ENCODE data around the gene SBK3.
"Not testable (repeated sequence)": the region's sequence is repeated elsewhere in the genome, so short reads cannot be mapped to it uniquely, and the experiment has no call there.

SBK3 gene

GRCh38 chr19:55584871-55585270, 39.5 kb upstream of the SBK3 start:
- H3K4me3 ChIP-seq: no peak overlapping the region
- peak overlapping the region; percentile 80; the same call in 1 of the 2 replicates for H3K9ac ChIP-seq
- H3K9me3 ChIP-seq: no peaks in the 10 kb centered on the region
- peak overlapping the region; percentile 93 for H3K4me2 ChIP-seq
- H3K27me3 ChIP-seq: no peaks in the 10 kb centered on the region
- H3K4me1 ChIP-seq: peaks cover 50% of the 10 kb centered on the region
- peaks cover 2% of the 10 kb centered on the region; the same call in 1 of the 2 replicates for H4K20me1 ChIP-seq
- TF ChIP-seq Cebpa-rat (IDR thresholded peaks at IDR 0.05): no peak
- peak overlapping the region; percentile 97; the same call in 1 of the 2 replicates for H3K27ac ChIP-seq
- no peaks in the 10 kb centered on the region for H3K36me3 ChIP-seq

GRCh38 chr19:55583897-55584296, 38.6 kb upstream of the SBK3 start:
- not testable (repeated sequence) for H3K9me3 ChIP-seq, H3K36me3 ChIP-seq, H3K4me2 ChIP-seq, H3K9ac ChIP-seq, H3K27me3 ChIP-seq, H3K27ac ChIP-seq, H3K4me3 ChIP-seq
- peaks cover 11% of the 10 kb centered on the region for H4K20me1 ChIP-seq
- peaks cover 59% of the 10 kb centered on the region for H3K4me1 ChIP-seq

DNA sequence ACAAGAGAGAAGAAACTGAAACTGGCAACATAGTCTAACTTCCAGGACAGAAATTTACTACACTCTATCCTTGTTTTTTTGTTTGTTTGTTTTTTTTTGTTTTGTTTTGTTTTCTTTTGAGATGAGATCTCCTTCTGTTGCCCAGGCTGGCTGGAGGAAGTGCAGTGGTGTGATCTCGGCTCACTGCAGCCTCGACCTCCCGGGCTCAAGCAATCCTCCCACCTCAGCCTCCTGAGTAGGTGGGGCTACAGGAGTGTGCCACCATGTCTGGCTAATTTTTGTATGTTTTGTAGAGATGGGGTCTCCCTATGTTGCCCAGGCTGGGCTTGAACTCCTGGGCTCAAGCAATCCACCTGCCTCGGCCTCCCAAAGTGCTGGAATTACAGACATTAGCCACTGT, 36.9 kb upstream of the SBK3 start:
- not testable (repeated sequence) for H3K27me3 ChIP-seq, H3K4me3 ChIP-seq
- H3K36me3 ChIP-seq: peaks cover 22% of the 10 kb centered on the region

GRCh38 chr19:55581823-55582223, 36.5 kb upstream of the SBK3 start:
- Histone ChIP-seq H3K36me3 (peaks cover 27% of the 10 kb centered on the region), H3K9me3 (no peaks in the 10 kb centered on the region), H3K4me3 (peak overlapping the region; percentile 80; the same call in 1 of the 2 replicates), H3K4me2 (peak overlapping the region; percentile 94), H3K27ac (no peak overlapping the region), H3K4me1 (peaks cover 46% of the 10 kb centered on the region), H3K27me3 (no peaks in the 10 kb centered on the region), H4K20me1 (peaks cover 15% of the 10 kb centered on the region), H3K9ac (no peak overlapping the region)
- TF ChIP-seq Cebpa-rat (IDR thresholded peaks at IDR 0.05): no peak

More for the DNA sequence above, 36.9 kb upstream of the SBK3 start:
- Histone ChIP-seq H4K20me1 (peaks cover 15% of the 10 kb centered on the region), H3K4me1 (peaks cover 50% of the 10 kb centered on the region)
- H3K9me3 ChIP-seq, H3K27ac ChIP-seq, H3K4me2 ChIP-seq, H3K9ac ChIP-seq: not testable (repeated sequence)

DNA sequence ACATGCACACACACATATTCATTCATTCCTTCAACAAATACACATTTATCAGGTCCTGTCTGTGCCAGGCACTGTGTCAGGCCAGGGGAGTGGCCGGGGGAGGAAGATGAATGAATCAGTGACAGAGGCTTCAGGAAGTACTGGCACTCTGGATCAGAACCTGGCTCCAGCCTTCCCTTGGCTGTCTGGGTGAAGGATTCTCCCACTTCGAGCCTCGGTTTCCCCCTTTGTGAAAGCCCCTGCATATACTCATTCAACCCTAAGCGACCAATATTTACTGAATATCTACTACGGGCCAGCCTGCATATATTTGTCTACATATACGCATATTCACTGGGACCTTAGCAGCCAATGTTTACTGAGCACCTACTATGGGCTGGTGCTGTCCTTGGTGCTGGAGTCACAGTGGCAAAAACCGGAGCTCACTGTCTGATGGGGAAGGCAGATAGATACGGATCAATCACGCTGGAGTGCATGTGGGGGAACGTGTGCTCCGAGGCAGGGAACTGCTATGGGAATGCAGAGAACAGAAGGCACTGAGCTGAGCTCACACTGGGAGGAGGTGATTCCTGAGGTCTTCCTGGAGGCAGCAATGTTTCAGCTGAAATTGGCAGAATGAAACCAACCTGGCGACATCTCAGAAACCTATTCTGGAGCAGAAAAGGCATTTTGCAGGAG, 35.9 kb upstream of the SBK3 start:
- H3K4me2 ChIP-seq: peak overlapping the region; percentile 94
- H3K4me3 ChIP-seq: peak overlapping the region; percentile 80
- peak overlapping the region; percentile 85 for H3K27ac ChIP-seq
- no peaks in the 10 kb centered on the region for H3K27me3 ChIP-seq
- H3K9ac ChIP-seq: peak overlapping the region; percentile 85
- H3K36me3 ChIP-seq: peaks cover 32% of the 10 kb centered on the region
- no peaks in the 10 kb centered on the region for H3K9me3 ChIP-seq
- H3K4me1 ChIP-seq: peaks cover 41% of the 10 kb centered on the region
- H4K20me1 ChIP-seq: peaks cover 15% of the 10 kb centered on the region
- no peak for TF ChIP-seq Cebpa-rat (IDR thresholded peaks at IDR 0.05)

GRCh38 chr19:55580628-55581144, 35.3 kb upstream of the SBK3 start, which contains the start of gene ZNF579:
Gene ZNF579, minus strand, starts transcription at chr19:55580848. Its CDS starts 1,209 bp downstream, at chr19:55579639.
- Histone ChIP-seq H3K9ac (peak within 1 kb of the TSS; percentile 85), H3K27ac (peak within 1 kb of the TSS; percentile 85)

GRCh38 chr19:55579766-55580621, 34.7 kb upstream of the SBK3 start:
- Histone ChIP-seq H4K20me1 (peaks cover 15% of the 10 kb centered on the region), H3K9me3 (no peaks in the 10 kb centered on the region), H3K27me3 (no peaks in the 10 kb centered on the region), H3K4me1 (peaks cover 30% of the 10 kb centered on the region), H3K9ac (peak overlapping the region; percentile 85), H3K4me2 (peak overlapping the region; percentile 94), H3K27ac (peak overlapping the region; percentile 85), H3K4me3 (peak overlapping the region; percentile 80), H3K36me3 (peaks cover 37% of the 10 kb centered on the region)
- TF ChIP-seq Cebpa-rat (IDR thresholded peaks at IDR 0.05): no peak

More at GRCh38 chr19:55580628-55581144, 35.3 kb upstream of the SBK3 start, which contains the start of gene ZNF579:
- Histone ChIP-seq H3K36me3 (peaks cover 37% of the 10 kb centered on the region), H3K4me3 (peak within 1 kb of the TSS; percentile 80), H4K20me1 (peaks cover 15% of the 10 kb centered on the region), H3K4me1 (peaks cover 35% of the 10 kb centered on the region), H3K9me3 (no peaks in the 10 kb centered on the region), H3K27me3 (no peaks in the 10 kb centered on the region), H3K4me2 (peak within 1 kb of the TSS; percentile 94)
- TF ChIP-seq Cebpa-rat (IDR thresholded peaks at IDR 0.05): no peak

- H3K4me3 ChIP-seq: peak overlapping the region; percentile 80
- TF ChIP-seq Cebpa-rat (IDR thresholded peaks at IDR 0.05): no peak
- H3K9ac ChIP-seq: peak overlapping the region; percentile 85
- no peaks in the 10 kb centered on the region for H3K27me3 ChIP-seq
- H3K9me3 ChIP-seq: no peaks in the 10 kb centered on the region
- peaks cover 15% of the 10 kb centered on the region for H4K20me1 ChIP-seq
- peak overlapping the region; percentile 94 for H3K4me2 ChIP-seq
- peaks cover 37% of the 10 kb centered on the region for H3K36me3 ChIP-seq
- H3K27ac ChIP-seq: peak overlapping the region; percentile 85
- H3K4me1 ChIP-seq: peaks cover 23% of the 10 kb centered on the region
Observed at GRCh38 chr19:55578761-55579747, 33.7 kb upstream of the SBK3 start.

Measured in BLaER1 (cell line).